Immature natural killer cell (primary cell): ENCODE data around the gene ADD3. TPM values are rescaled to one million over a fixed set of nuclear protein-coding genes. Genes with fewer than 3 reads are reported as not detected.

Experiments
- DNase-seq, 3 donors: peaks; one replicate each; pipeline ENCODE4 v3.0.0; 2022; ENCODE audit warnings: mixed read lengths in 1 of 3
- H3K27ac Mint-ChIP-seq, 6 donors: one replicate each; pipeline ENCODE4 v1.8.0; 2020; ENCODE audit warnings: mixed read lengths in 6 of 6, mild to moderate bottlenecking in 5 of 6, inconsistent platforms in 4 of 6, moderate library complexity in 3 of 6
- H3K27me3 Mint-ChIP-seq, 3 donors: one replicate each; pipeline ENCODE4 v1.8.0; 2020 to 2021; ENCODE audit warnings: low read depth in 3 of 3, mild to moderate bottlenecking in 3 of 3, mixed read lengths in 3 of 3, moderate library complexity in 3 of 3, inconsistent platforms in 1 of 3
- H3K36me3 Mint-ChIP-seq, 3 donors: one replicate each; pipeline ENCODE4 v1.8.0; 2020; ENCODE audit warnings: mixed read lengths in 3 of 3, inconsistent platforms in 2 of 3, mild to moderate bottlenecking in 2 of 3
- H3K4me1 Mint-ChIP-seq, 2 donors: one replicate each; pipeline ENCODE4 v1.8.0; 2020; ENCODE audit warnings: inconsistent platforms in 2 of 2, mild to moderate bottlenecking in 2 of 2, mixed read lengths in 2 of 2, moderate library complexity in 1 of 2
- H3K4me3 Mint-ChIP-seq, 5 donors: one replicate each; pipeline ENCODE4 v1.8.0; 2020; ENCODE audit warnings: mild to moderate bottlenecking in 5 of 5, mixed read lengths in 5 of 5, inconsistent platforms in 3 of 5, moderate library complexity in 3 of 5
- H3K9me3 Mint-ChIP-seq, 6 donors: one replicate each; pipeline ENCODE4 v1.8.0; 2020; ENCODE audit warnings: mild to moderate bottlenecking in 6 of 6, mixed read lengths in 6 of 6, inconsistent platforms in 4 of 6, moderate library complexity in 3 of 6
- polyA plus RNA-seq, 3 donors: library from polyadenylated mRNA; unstranded; fragments of 300-500 nt; fragmentation: Illumina TruSeq; gene quantifications; one replicate each; pipeline ENCODE4 v1.2.3, GENCODE V29; 2021

The ADD3 gene
- polyA plus RNA-seq, 3 donors from 2014 or later: 336 to 513 (median 447) TPM

DNA sequence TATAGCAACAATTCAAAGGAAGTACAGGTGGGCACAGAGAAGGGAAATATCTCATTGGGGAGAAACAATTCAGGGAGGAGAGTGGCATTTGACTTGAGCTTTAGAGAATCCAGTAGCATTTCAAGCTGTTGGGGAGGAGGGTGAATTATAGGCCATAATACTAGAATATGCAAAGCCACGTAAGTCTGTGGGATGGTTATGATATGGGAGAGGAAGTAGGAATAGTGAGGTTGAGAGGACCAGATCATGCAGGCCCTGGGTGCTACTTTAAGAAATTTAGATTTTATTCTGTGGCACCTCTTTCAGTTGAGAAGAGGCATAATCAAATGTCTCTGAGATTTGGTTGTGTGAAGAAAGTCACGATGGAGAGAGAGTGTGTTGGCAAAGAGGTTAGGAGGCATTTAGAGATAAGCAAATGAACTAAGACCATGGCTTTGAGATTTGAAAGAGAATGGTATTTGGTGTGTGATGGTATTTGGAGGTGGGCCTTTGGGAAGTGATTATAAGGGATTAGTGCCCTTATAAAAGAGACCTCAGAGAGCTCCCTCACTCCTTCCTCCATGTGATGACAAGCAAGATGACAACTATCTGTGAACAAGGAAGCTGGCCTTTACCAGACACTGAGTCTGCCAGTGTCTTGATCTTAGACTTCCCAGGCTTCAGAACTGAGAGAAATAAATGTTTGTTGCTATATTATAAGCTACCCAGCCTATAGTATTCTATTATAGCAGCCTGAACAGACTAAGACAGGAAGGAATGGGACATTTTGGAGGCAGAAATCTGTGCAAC, 15.1 kb downstream of the ADD3 start:
- H3K27me3 Mint-ChIP-seq: peaks cover 0 to 3% (median 2%) of the 10 kb centered on the region in 3 donors
- peaks cover 0 to 3% (median 0%) of the 10 kb centered on the region in 3 donors for H3K36me3 Mint-ChIP-seq
- peak overlapping the region in 4 of 5 donors; percentile 0 to 44 (median 18) for H3K4me3 Mint-ChIP-seq
- peak overlapping the region; percentile 22 to 73 (median 64) for H3K27ac Mint-ChIP-seq
- H3K9me3 Mint-ChIP-seq: no peaks in the 10 kb centered on the region
- DNase-seq: no peak
- peaks cover 64 to 84% of the 10 kb centered on the region in 2 donors for H3K4me1 Mint-ChIP-seq

DNA sequence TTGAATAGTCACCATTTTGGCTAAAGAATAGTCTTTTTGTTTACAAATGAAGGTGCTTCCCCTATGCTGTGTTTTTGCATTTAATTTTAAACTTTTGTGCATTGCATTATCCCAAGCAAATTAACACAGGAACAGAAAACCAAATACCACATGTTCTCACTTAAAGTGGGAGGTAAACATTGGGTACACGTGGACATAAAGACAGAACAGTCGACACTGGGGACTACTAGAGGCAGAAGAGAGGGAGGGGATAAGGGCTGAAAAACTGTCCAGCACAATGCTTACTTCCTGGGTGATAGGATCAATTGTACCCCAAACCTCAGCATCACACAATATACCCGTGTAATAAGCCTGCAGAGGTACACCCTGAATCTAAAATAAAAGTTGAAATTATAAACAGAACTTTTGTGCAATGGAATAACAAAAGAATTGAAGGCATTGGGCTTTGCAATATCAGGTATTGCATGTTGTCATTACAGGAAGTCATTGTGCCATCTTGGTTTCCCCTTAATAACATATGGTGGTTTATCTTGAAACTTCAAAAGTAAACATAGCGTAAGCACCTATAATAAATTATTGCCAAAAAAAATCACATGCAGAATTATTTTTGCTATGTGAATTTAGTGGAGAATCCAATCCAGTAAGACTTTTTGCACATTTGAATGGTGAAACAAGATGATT, 16.1 kb downstream of the ADD3 start:
- peaks cover 63 to 84% of the 10 kb centered on the region in 2 donors for H3K4me1 Mint-ChIP-seq
- no peaks in the 10 kb centered on the region for H3K9me3 Mint-ChIP-seq
- H3K4me3 Mint-ChIP-seq: peak overlapping the region in 4 of 5 donors; percentile 37 to 72 (median 53)
- peaks cover 0 to 3% (median 0%) of the 10 kb centered on the region in 3 donors for H3K36me3 Mint-ChIP-seq
- H3K27me3 Mint-ChIP-seq: peaks cover 0 to 3% (median 2%) of the 10 kb centered on the region in 3 donors
- no peak for DNase-seq
- peak overlapping the region; percentile 22 to 85 (median 75) for H3K27ac Mint-ChIP-seq

DNA sequence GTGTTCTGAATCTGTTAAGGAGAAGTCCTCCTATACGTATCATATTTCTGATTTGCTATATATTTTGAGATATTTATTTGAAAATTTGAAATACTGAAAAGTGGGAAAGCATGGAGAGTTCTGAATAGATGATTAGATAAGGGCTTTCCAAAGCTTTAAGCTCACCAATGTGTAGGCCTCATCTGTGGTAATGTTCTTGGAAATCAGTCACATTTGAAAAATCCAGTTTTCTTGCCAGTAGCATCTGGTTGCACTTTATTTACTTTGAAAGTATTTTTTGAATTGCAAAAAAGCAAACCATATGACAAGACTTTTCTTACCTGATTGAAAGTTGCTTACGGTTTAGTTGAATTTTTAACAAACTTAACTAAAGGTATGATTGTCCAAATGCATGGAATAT, 21.7 kb downstream of the ADD3 start:
- no peak overlapping the region for H3K27ac Mint-ChIP-seq
- DNase-seq: no peak
- H3K9me3 Mint-ChIP-seq: no peaks in the 10 kb centered on the region
- peaks cover 55 to 79% of the 10 kb centered on the region in 2 donors for H3K4me1 Mint-ChIP-seq
- no peaks in the 10 kb centered on the region for H3K36me3 Mint-ChIP-seq
- H3K4me3 Mint-ChIP-seq: no peak overlapping the region
- H3K27me3 Mint-ChIP-seq: peaks cover 0 to 2% (median 0%) of the 10 kb centered on the region in 3 donors

DNA sequence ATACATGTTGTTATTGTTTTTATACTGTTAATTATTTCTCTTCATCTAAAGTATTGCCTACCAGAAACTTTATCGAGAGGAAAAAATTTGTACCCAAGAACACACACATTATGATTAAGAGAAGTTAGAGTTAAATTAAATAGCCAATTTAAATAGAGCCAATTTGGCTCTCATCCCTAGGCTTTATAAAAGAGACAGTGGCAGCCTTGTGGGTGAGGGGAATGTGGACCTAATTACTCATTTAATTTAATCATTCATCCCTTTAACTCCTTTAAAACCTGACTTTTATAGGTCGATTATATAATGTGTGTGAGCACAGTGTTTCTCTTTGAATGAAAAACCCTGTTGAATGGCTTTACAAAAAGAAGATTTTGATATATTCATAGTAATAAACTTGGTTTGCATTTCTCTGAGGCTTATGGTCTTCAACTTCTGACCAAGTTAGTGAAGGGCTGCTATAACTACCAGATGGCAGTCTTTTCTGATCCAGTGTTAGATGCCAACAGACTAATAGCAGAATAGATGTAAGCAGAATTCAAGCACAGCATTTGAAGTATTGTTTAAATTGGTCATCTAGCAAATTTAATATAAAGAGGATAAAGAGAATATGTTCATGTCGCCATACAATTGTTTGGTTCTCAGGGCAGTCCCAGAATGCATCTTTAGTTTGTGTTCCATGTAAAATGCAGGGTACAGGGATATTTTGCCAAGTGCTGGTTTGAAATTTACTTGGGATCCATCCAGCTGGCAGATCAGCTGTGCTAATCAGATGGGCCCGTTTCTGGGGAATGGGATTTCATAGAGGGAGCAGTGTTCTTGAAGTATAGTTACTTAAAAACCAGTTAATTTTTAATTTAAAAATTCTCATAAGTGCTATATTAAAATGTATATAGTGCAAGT, 25.3 kb downstream of the ADD3 start:
- Mint-ChIP-seq H3K4me3 (no peak overlapping the region), H3K9me3 (no peaks in the 10 kb centered on the region), H3K36me3 (no peaks in the 10 kb centered on the region), H3K27ac (peak overlapping the region in 1 of 6 donors; percentile 32), H3K27me3 (peaks cover 0 to 2% (median 0%) of the 10 kb centered on the region in 3 donors), H3K4me1 (peaks cover 60 to 74% of the 10 kb centered on the region in 2 donors)
- no peak for DNase-seq

DNA sequence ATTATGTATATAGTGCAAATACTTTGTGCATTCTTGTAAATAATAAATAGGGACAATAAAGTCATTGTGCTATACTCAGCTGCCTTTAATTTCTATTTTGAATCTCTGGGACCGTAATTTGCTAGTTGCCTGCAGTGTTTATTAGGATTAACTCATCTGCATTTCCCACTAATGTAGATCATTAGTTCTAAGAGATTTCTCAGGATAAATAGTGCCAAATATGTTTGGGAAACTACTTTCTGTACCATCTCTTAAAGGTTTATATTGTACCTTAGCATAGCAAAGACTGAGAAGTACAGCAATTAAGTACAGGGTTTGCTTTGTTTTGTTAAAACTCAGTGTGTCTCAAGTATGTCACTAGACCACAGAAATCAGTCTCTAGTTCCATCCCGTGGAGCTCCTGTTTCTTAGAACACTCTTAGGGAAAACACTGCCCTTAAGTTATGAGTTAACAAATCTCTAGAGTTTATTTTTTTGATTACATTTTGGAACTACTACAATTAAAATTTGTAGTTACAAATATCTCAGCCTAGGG, 26.0 kb downstream of the ADD3 start:
- Mint-ChIP-seq H3K4me3 (no peak overlapping the region), H3K27ac (peak overlapping the region in 1 of 6 donors; percentile 44), H3K36me3 (no peaks in the 10 kb centered on the region), H3K27me3 (peaks cover 0 to 2% (median 0%) of the 10 kb centered on the region in 3 donors), H3K4me1 (peaks cover 64 to 79% of the 10 kb centered on the region in 2 donors), H3K9me3 (no peaks in the 10 kb centered on the region)
- no peak for DNase-seq

DNA sequence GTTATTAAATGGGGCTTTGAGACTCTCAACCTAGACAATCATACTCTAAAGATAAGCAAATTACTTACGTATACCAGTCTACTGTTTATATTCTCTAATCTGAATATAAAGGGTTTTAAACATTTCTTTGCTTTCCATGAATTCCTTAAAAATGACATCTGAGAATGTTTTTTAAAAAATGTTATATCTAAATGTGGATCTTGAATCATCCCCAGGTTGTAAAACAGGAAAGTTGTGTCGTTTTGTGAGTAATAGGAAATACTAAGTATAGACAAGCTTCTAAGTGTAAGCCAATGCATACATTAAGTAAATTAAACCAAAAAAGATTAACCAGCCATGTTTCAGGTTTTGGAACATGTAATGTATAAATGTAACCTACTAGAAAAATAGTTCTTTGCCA, 26.8 kb downstream of the ADD3 start:
- Mint-ChIP-seq H3K27me3 (peaks cover 0 to 2% (median 0%) of the 10 kb centered on the region in 3 donors), H3K36me3 (no peaks in the 10 kb centered on the region), H3K4me1 (peaks cover 72 to 88% of the 10 kb centered on the region in 2 donors), H3K9me3 (no peaks in the 10 kb centered on the region), H3K27ac (no peak overlapping the region), H3K4me3 (no peak overlapping the region)
- DNase-seq: no peak

DNA sequence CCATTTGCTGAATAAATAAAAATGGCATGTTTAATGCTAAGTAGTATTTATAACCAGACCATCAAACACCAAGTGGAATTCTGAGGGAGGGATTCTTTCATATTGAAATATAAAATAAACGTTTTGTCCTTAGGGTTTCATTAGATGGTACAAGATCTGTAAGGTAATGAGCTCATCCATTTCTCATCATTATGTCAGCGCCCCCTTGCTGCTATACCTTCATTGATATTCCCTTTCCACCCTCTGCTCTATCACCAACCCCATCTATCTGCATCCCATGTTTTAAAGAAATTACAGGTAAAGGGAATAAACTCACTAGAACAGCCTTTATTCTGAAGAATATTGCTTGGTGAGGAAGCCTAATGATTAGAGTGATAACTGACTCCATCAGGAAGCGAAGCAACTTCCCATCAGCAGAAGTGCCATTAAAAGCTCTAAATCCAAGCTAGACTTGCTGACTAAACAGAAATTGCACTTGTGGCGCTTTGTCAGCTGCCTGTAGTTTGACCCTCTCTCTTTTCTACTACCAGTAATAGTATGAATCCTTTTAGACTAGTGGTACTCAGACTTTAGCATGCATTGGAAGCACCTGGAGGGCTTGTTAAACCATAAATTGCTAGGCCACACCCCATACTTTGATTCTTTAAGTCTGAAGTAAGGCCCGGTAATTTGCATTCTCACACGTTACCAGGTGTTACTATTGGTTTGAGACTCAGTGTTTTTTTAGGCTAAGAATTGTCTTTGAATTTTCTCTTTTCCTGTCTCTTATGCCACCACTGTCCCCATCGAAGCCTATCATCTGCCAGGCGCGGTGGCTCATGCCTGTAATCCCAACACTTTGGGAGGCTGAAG, 27.5 kb downstream of the ADD3 start:
- H3K4me3 Mint-ChIP-seq: peak overlapping the region; percentile 5 to 59 (median 18)
- peaks cover 0 to 2% (median 0%) of the 10 kb centered on the region in 3 donors for H3K27me3 Mint-ChIP-seq
- no peaks in the 10 kb centered on the region for H3K9me3 Mint-ChIP-seq
- H3K36me3 Mint-ChIP-seq: no peaks in the 10 kb centered on the region
- H3K27ac Mint-ChIP-seq: peak overlapping the region in 4 of 6 donors; percentile 9 to 59 (median 36)
- H3K4me1 Mint-ChIP-seq: peaks cover 77 to 92% of the 10 kb centered on the region in 2 donors
- no peak for DNase-seq

DNA sequence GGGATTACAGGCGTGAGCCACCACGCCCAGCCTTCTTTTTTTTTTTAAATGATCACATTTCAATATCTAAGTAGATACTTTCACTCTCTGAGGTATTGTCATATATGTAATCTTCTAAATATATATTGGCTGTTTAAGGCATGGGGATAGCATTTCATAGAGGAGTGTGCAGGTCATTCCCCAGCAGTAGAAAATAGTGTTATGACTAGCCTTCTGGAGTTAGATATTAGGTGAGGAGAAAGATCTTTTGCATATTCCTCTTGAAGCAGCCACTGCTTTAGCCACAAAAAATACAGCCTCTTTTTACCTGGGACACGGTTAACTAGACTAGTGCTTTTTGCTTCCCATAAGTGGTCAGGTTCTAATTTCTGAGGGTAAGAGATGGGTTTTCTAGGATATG, 28.9 kb downstream of the ADD3 start:
- H3K36me3 Mint-ChIP-seq: no peaks in the 10 kb centered on the region
- peak overlapping the region in 2 of 6 donors; percentile 6 to 11 for H3K27ac Mint-ChIP-seq
- H3K4me1 Mint-ChIP-seq: peaks cover 80 to 92% of the 10 kb centered on the region in 2 donors
- H3K4me3 Mint-ChIP-seq: no peak overlapping the region
- no peak for DNase-seq
- H3K9me3 Mint-ChIP-seq: no peaks in the 10 kb centered on the region
- H3K27me3 Mint-ChIP-seq: peaks cover 0 to 2% (median 1%) of the 10 kb centered on the region in 3 donors

DNA sequence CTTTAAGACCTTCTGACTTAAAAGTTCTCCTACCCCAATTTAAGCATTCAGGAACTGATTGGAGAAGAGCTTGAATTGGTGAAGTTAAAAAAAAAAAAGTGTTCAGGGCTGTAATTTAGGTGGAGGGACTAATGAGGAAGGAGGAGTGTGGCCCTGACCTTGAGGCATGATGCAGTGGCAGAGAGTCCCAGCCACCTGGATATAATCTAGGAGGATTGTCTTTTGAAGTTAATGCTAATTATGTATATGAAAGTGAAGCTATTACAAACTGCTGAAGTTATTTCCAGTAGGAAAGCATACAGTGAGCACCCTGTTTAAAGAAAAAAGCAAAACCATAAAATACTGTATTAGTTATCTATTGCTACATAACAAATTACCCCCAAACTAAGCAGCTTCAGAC, 31.5 kb downstream of the ADD3 start:
- no peak for DNase-seq
- H3K36me3 Mint-ChIP-seq: no peaks in the 10 kb centered on the region
- H3K4me1 Mint-ChIP-seq: peaks cover 80 to 91% of the 10 kb centered on the region in 2 donors
- H3K27me3 Mint-ChIP-seq: peaks cover 0 to 3% (median 0%) of the 10 kb centered on the region in 3 donors
- no peak overlapping the region for H3K4me3 Mint-ChIP-seq
- H3K9me3 Mint-ChIP-seq: no peaks in the 10 kb centered on the region
- H3K27ac Mint-ChIP-seq: peak overlapping the region; percentile 33 to 76 (median 64)

DNA sequence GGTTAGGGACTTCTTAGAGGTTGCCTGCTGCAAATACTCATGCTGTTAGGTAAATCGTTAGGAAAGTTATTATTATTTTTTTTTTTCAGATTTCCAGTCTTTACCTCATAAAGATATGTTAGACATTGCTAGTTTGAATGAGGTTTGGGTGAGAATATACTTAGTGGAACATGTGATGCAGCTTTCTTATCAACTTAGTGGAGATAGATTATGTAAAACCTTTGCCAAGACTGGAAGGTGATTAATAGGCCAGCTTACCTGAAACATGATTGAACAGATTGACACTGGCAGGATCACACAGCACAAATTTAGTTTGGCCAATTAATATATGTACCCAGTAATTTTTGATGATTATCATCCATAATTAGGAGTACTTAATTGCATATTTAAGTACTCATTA, 32.3 kb downstream of the ADD3 start:
- H3K4me3 Mint-ChIP-seq: peak overlapping the region in 1 of 5 donors; percentile 15
- DNase-seq: no peak
- H3K9me3 Mint-ChIP-seq: no peaks in the 10 kb centered on the region
- peaks cover 81 to 91% of the 10 kb centered on the region in 2 donors for H3K4me1 Mint-ChIP-seq
- peaks cover 0 to 3% (median 0%) of the 10 kb centered on the region in 3 donors for H3K27me3 Mint-ChIP-seq
- H3K36me3 Mint-ChIP-seq: no peaks in the 10 kb centered on the region
- H3K27ac Mint-ChIP-seq: peak overlapping the region; percentile 46 to 90 (median 78)

DNA sequence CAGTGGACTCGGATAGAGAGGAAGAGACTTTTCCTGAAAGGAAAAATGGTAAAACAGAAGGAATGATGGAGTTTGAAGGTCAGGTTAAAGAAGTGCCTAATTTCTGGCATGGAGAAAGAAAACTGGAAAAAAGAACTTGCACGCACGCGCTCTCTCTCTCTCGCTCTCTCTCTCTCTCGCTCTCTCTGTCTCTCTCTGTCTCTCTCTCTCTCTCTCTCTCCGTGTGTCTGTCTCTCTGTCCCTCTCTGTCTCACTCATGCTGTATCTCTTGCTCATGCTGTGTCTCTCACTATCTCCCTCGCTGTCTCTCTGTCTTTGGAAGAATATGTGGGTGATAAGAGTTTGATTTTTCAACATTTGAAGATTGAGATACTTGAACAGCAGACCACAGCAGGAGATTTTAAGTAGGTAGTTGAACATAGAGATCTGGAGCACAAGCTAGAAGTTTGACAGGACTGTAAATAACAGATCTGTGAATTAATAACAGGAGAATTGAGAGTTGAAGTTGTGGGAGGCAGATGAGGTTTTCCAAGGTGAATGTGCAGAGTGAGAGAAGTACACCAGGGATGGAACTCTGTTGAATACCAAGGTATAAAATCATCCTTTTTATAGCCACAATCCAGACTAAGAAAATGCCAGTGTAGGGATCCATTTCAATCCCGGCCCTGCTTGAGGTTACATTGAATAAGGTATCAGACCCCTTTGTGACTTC, 33.1 kb downstream of the ADD3 start:
- Mint-ChIP-seq H3K36me3 (no peaks in the 10 kb centered on the region), H3K27ac (peak overlapping the region; percentile 46 to 90 (median 76)), H3K4me3 (peak overlapping the region in 4 of 5 donors; percentile 0 to 62 (median 3)), H3K9me3 (no peaks in the 10 kb centered on the region), H3K4me1 (peaks cover 76 to 91% of the 10 kb centered on the region in 2 donors), H3K27me3 (peaks cover 0 to 3% (median 0%) of the 10 kb centered on the region in 3 donors)
- no peak for DNase-seq

DNA sequence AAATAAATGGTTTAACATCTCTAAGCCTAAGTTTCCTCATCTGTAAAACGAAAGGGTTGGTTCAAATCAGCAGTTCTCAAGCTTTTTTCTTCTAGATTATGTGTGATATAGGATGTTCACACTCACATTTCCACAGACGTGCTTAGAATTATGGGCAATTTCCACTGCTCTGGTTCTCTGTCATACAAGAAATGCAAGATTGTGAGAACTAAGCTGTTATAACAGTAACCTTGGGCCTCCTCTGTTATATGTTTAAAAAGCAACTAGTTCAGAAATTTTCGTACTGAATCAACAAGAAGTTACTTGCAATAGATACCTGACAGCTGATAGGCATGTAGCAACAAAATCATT, 33.7 kb downstream of the ADD3 start:
- peak in 2 of 3 donors; percentile 4 to 25 for DNase-seq
- Mint-ChIP-seq H3K27ac (peak overlapping the region; percentile 64 to 90 (median 77)), H3K4me1 (peaks cover 72 to 91% of the 10 kb centered on the region in 2 donors), H3K4me3 (peak overlapping the region; percentile 2 to 68 (median 33)), H3K27me3 (peaks cover 0 to 3% (median 0%) of the 10 kb centered on the region in 3 donors), H3K36me3 (no peaks in the 10 kb centered on the region), H3K9me3 (no peaks in the 10 kb centered on the region)
